Neural cell (in vitro differentiated cells): ENCODE measurements around the gene HPCAL4.

ENCODE experiments used
- CTCF ChIP-seq: fragments of 450-650 bp; IDR thresholded peaks from 2 replicates; pipeline ENCODE4 v1.5.1; 2014; ENCODE audit warnings: antibody characterized with exemption, mild to moderate bottlenecking, moderate library complexity; ENCODE audit not compliant: poor library complexity, severe bottlenecking
- EP300 ChIP-seq: fragments of 450-650 bp; conservative IDR thresholded peaks from 2 replicates; pipeline ENCODE4 v1.6.1; 2014; ENCODE audit warnings: antibody characterized with exemption, mild to moderate bottlenecking, moderate library complexity; ENCODE audit not compliant: poor library complexity, severe bottlenecking

- TF ChIP-seq CTCF (no peak), EP300 (no peak)
These were observed 38.7 kb downstream of the HPCAL4 start for GRCh38 chr1:39652554-39652953.
